HepG2 (cell line): ENCODE data around the gene RHOC. TPM values are rescaled to one million over a fixed set of nuclear protein-coding genes. Genes with fewer than 3 reads are reported as not detected.

Experiments
- GABPA ChIP-seq, 2 experiments: IDR thresholded peaks; 2 replicates each; pipeline ENCODE4 v1.6.1; 2011 to 2016; ENCODE audit warnings: low read depth in 2 of 2, low read length in 1 of 2, missing biosample characterization in 1 of 2, missing genetic modification characterization in 1 of 2
- NFKB2 ChIP-seq: sonication (generic); formaldehyde crosslinking; IDR thresholded peaks from 2 replicates; pipeline ENCODE4 v1.4.0; 2020; ENCODE audit warnings: missing genetic modification reagents, borderline replicate concordance
- NONO ChIP-seq, 2 experiments: fragments of 450-650 bp in 1 of 2; sonication (generic) in 1 of 2; formaldehyde crosslinking in 1 of 2; IDR thresholded peaks in 1 of 2; conservative IDR thresholded peaks in 1 of 2; 2 replicates each; pipeline versions ENCODE4 v1.6.1 to v1.8.0; 2017 to 2022; ENCODE audit warnings: mild to moderate bottlenecking in 1 of 2, missing genetic modification reagents in 1 of 2, moderate library complexity in 1 of 2
- NR2F2 ChIP-seq: IDR thresholded peaks from 2 replicates; pipeline ENCODE4 v1.6.1; 2012; ENCODE audit warnings: low read depth, inconsistent platforms, borderline replicate concordance
- POLR2A ChIP-seq, 2 experiments: IDR thresholded peaks; 2 replicates each; pipeline ENCODE4 v1.6.1; 2011; ENCODE audit warnings: low read depth in 2 of 2, low read length in 2 of 2, mild to moderate bottlenecking in 1 of 2, moderate library complexity in 1 of 2; ENCODE audit not compliant: insufficient read depth in 1 of 2
- RBM22 ChIP-seq: fragments of 200-400 bp; formaldehyde crosslinking; optimal IDR thresholded peaks from 2 replicates; pipeline ENCODE3; 2017; ENCODE audit warnings: mild to moderate bottlenecking, low read length, moderate library complexity
- REPIN1 ChIP-seq: sonication (generic); formaldehyde crosslinking; IDR thresholded peaks from 2 replicates; pipeline ENCODE4 v1.8.0; 2022; ENCODE audit warnings: missing genetic modification reagents, low read depth, mild to moderate bottlenecking, borderline replicate concordance
- SIN3A ChIP-seq: IDR thresholded peaks from 2 replicates; pipeline ENCODE4 v1.6.1; 2011; ENCODE audit warnings: low read depth, mild to moderate bottlenecking, control low read depth, low read length, borderline replicate concordance
- ZNF333 ChIP-seq: sonication (generic); formaldehyde crosslinking; IDR thresholded peaks from 2 replicates; pipeline ENCODE4 v1.4.0; 2020; ENCODE audit warnings: mild to moderate bottlenecking, missing genetic modification reagents, borderline replicate concordance
- ZNF670 ChIP-seq: sonication (generic); formaldehyde crosslinking; IDR thresholded peaks from 2 replicates; pipeline ENCODE4 v1.8.0; 2022; ENCODE audit warnings: mild to moderate bottlenecking, missing genetic modification reagents, borderline replicate concordance
- polyA plus RNA-seq, 8 experiments: library from polyadenylated mRNA; depleted of rRNA in 3 of 8; stranded (reverse) in 7 of 8; unstranded in 1 of 8; fragments of >200 nt; fragmentation: Illumina TruSeq in 4 of 8; extraction: Trizol in 4 of 8; gene quantifications; 2 replicates each; pipeline versions ENCODE4 v1.2.1 to v1.2.3, GENCODE V29; 2011 to 2016; ENCODE audit warnings: low read depth in 4 of 8, missing spikeins in 1 of 8, mixed read lengths in 1 of 8; ENCODE audit not compliant: insufficient read depth in 1 of 8
- total RNA-seq, 5 experiments: library from RNA; depleted of rRNA; stranded (reverse); fragments of >200 nt; fragmentation: Illumina TruSeq; extraction: Trizol; gene quantifications; 2 replicates each; pipeline ENCODE4 v1.2.3, GENCODE V29; 2016; ENCODE audit warnings: low read depth in 1 of 5
- TF ChIP-seq, protein P1 (sequence below): sonication (generic); formaldehyde crosslinking; IDR thresholded peaks from 2 replicates; pipeline ENCODE4 v1.4.0; 2020; ENCODE audit warnings: missing genetic modification reagents
- TF ChIP-seq, protein P2 (sequence below): sonication (generic); formaldehyde crosslinking; IDR thresholded peaks from 2 replicates; pipeline ENCODE4 v1.4.0; 2020; ENCODE audit warnings: missing genetic modification reagents, mild to moderate bottlenecking, borderline replicate concordance
- TF ChIP-seq, protein P3 (sequence below): sonication (generic); formaldehyde crosslinking; conservative IDR thresholded peaks from 2 replicates; pipeline ENCODE4 v1.8.1; 2023; ENCODE audit warnings: missing genetic modification reagents
- TF ChIP-seq, protein P4 (sequence below): sonication (generic); formaldehyde crosslinking; IDR thresholded peaks from 2 replicates; pipeline ENCODE4 v1.8.0; 2022; ENCODE audit warnings: mild to moderate bottlenecking, missing genetic modification reagents; ENCODE audit not compliant: insufficient replicate concordance
- TF ChIP-seq, protein P5 (sequence below): sonication (generic); formaldehyde crosslinking; IDR thresholded peaks from 2 replicates; pipeline ENCODE4 v1.5.0; 2020; ENCODE audit warnings: missing genetic modification reagents

The RHOC gene
- total and polyA plus RNA-seq, 2 of the 13 experiments (the other 11 are each of a cell fraction or from before 2014, with no cell fraction given): 64.3 to 182 TPM

DNA sequence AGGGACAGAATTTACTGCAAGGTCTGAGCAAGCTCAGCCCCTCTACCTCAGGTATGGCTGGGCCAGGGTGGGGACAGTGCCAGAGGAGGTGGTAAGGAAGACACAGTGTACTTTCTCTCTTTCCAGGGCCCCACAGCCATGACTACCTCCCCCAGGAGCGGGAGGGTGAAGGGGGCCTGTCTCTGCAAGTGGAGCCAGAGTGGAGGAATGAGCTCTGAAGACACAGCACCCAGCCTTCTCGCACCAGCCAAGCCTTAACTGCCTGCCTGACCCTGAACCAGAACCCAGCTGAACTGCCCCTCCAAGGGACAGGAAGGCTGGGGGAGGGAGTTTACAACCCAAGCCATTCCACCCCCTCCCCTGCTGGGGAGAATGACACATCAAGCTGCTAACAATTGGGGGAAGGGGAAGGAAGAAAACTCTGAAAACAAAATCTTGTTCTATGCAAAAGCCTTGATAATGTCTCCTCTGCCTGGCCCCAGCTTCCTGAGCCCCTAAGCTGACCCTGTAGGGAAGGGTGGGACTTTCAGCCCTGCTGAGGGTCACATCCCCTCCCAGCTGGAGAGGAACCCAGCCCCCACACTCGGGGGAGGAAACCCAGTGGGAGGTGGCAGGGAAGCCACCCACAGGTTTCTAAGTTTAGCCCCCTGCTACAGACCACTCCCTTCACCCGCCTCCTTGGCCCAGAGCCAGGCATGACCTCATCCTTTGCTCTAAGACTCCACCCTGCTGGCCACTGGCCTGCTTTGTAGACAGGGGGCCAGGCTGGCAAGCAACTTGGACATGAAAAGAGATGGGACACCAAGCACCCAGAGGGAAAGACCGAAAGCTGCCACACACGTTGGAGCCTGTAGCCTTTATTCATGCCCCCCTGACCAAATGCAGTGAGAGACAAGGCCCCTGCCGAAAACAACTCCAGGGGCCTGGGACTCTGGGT lies 6.4 kb downstream of the RHOC start (continued):
- TF ChIP-seq, protein P1, sequence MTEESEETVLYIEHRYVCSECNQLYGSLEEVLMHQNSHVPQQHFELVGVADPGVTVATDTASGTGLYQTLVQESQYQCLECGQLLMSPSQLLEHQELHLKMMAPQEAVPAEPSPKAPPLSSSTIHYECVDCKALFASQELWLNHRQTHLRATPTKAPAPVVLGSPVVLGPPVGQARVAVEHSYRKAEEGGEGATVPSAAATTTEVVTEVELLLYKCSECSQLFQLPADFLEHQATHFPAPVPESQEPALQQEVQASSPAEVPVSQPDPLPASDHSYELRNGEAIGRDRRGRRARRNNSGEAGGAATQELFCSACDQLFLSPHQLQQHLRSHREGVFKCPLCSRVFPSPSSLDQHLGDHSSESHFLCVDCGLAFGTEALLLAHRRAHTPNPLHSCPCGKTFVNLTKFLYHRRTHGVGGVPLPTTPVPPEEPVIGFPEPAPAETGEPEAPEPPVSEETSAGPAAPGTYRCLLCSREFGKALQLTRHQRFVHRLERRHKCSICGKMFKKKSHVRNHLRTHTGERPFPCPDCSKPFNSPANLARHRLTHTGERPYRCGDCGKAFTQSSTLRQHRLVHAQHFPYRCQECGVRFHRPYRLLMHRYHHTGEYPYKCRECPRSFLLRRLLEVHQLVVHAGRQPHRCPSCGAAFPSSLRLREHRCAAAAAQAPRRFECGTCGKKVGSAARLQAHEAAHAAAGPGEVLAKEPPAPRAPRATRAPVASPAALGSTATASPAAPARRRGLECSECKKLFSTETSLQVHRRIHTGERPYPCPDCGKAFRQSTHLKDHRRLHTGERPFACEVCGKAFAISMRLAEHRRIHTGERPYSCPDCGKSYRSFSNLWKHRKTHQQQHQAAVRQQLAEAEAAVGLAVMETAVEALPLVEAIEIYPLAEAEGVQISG: peak; percentile 23; the same call in 1 of the 2 replicates
- TF ChIP-seq ZNF333 (CRISPR knock-in tag) (0 out of 2 replicates have a peak, but pooled peaks have one; percentile 59), NFKB2 (CRISPR knock-in tag) (0 out of 2 replicates have a peak, but pooled peaks have one; percentile 15), SIN3A (0 out of 2 replicates have a peak, but pooled peaks have one; percentile 32), GABPA (IDR thresholded peaks at IDR 0.05; ENCODE audit: low read depth, low read length) (no peak), GABPA (CRISPR knock-in tag; IDR thresholded peaks at IDR 0.05; ENCODE audit: low read depth) (peak; percentile 30; the same call in 1 of the 2 replicates), REPIN1 (no peak), ZNF670 (CRISPR knock-in tag) (0 out of 2 replicates have a peak, but pooled peaks have one; percentile 13), POLR2A (IDR thresholded peaks at IDR 0.05; ENCODE audit: insufficient read depth in 1 of 2, low read depth in 2 of 2, low read length in 2 of 2) (0 out of 4 replicates have a peak, but pooled peaks of 1 of the 2 experiments have one; percentile 20), RBM22 (peak; percentile 26), NR2F2 (peak; percentile 15; the same call in 1 of the 2 replicates), NONO (IDR thresholded peaks at IDR 0.05) (no peak), NONO (CRISPR knock-in tag; conservative IDR thresholded peaks at IDR 0.05) (0 out of 2 replicates have a peak, but pooled peaks have one; percentile 20)
- TF ChIP-seq, protein P2, sequence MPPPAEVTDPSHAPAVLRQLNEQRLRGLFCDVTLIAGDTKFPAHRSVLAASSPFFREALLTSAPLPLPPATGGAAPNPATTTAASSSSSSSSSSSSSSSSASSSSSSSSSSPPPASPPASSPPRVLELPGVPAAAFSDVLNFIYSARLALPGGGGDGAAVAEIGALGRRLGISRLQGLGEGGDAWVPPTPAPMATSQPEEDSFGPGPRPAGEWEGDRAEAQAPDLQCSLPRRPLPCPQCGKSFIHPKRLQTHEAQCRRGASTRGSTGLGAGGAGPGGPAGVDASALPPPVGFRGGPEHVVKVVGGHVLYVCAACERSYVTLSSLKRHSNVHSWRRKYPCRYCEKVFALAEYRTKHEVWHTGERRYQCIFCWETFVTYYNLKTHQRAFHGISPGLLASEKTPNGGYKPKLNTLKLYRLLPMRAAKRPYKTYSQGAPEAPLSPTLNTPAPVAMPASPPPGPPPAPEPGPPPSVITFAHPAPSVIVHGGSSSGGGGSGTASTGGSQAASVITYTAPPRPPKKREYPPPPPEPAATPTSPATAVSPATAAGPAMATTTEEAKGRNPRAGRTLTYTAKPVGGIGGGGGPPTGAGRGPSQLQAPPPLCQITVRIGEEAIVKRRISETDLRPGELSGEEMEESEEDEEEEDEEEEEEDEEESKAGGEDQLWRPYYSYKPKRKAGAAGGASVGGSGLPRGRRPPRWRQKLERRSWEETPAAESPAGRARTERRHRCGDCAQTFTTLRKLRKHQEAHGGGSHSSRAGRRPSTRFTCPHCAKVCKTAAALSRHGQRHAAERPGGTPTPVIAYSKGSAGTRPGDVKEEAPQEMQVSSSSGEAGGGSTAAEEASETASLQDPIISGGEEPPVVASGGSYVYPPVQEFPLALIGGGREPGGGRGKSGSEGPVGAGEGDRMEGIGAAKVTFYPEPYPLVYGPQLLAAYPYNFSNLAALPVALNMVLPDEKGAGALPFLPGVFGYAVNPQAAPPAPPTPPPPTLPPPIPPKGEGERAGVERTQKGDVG (CRISPR knock-in tag): no peak
- TF ChIP-seq, protein P3, sequence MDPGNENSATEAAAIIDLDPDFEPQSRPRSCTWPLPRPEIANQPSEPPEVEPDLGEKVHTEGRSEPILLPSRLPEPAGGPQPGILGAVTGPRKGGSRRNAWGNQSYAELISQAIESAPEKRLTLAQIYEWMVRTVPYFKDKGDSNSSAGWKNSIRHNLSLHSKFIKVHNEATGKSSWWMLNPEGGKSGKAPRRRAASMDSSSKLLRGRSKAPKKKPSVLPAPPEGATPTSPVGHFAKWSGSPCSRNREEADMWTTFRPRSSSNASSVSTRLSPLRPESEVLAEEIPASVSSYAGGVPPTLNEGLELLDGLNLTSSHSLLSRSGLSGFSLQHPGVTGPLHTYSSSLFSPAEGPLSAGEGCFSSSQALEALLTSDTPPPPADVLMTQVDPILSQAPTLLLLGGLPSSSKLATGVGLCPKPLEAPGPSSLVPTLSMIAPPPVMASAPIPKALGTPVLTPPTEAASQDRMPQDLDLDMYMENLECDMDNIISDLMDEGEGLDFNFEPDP: 0 out of 2 replicates have a peak, but pooled peaks have one; percentile 24
- TF ChIP-seq, protein P4, sequence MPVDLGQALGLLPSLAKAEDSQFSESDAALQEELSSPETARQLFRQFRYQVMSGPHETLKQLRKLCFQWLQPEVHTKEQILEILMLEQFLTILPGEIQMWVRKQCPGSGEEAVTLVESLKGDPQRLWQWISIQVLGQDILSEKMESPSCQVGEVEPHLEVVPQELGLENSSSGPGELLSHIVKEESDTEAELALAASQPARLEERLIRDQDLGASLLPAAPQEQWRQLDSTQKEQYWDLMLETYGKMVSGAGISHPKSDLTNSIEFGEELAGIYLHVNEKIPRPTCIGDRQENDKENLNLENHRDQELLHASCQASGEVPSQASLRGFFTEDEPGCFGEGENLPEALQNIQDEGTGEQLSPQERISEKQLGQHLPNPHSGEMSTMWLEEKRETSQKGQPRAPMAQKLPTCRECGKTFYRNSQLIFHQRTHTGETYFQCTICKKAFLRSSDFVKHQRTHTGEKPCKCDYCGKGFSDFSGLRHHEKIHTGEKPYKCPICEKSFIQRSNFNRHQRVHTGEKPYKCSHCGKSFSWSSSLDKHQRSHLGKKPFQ: peak; percentile 58
- TF ChIP-seq, protein P5, sequence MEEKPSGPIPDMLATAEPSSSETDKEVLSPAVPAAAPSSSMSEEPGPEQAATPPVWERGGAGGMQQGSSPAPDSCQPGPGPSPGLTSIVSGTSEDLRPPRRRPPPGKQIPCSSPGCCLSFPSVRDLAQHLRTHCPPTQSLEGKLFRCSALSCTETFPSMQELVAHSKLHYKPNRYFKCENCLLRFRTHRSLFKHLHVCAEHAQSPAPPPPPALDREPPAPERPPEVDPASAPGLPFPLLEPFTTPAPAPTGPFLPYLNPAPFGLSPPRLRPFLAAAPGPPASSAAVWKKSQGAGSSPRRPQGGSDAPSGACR (CRISPR knock-in tag): peak; percentile 46; the same call in 1 of the 2 replicates
